Measurements from ENCODE around the gene LSMEM2. TPM values are rescaled to one million over a fixed set of nuclear protein-coding genes. Genes with fewer than 3 reads are reported as not detected.

LSMEM2 gene
- total and polyA plus RNA-seq, 2 of the 8 experiments (the other 6 are each of a cell fraction or from before 2014, with no cell fraction given): 0.58 to 0.68 TPM

GRCh38 chr3:50297896-50298725, 19.2 kb downstream of the LSMEM2 start:
- peak overlapping the region; percentile 70 to 89 (median 80); a peak in 7 of 8 replicates for H3K4me3 ChIP-seq (ENCODE audit: extremely low read depth in 1 of 4, insufficient read depth in 2 of 4, low read depth in 3 of 4, low read length in 4 of 4)
- H3K23me2 ChIP-seq (ENCODE audit: low read depth, low read length): peaks cover 5% of the 10 kb centered on the region; the same call in 1 of the 2 replicates
- peaks cover 0 to 23% (median 8%) of the 10 kb centered on the region in 4 experiments; a peak in 6 of 7 replicates for H3K4me1 ChIP-seq (replicated peaks in 1 of 4; ENCODE audit: control insufficient read depth in 3 of 4, insufficient read depth in 4 of 4, low read length in 3 of 4)
- H3K79me1 ChIP-seq (ENCODE audit: low read depth, low read length): no peaks in the 10 kb centered on the region
- ChIA-PET CTCF (ENCODE audit: partially characterized antibody) (interaction anchor here (0.8 to 1.8 kb wide), 11 partner anchors 10 to 253 kb away, joined by 3 to 7 read pairs (median 3); partner anchors contain the start of genes LSMEM2 and TUSC2), POLR2A (ENCODE audit: partially characterized antibody) (interaction anchor here (0.8 to 11.3 kb wide), 9 partner anchors 9 to 73 kb away, joined by 3 to 149 read pairs (median 3); partner anchors contain the start of genes HYAL2, SEMA3B and TUSC2)
- no peaks in the 10 kb centered on the region for H3K79me2 ChIP-seq (ENCODE audit: control insufficient read depth in 1 of 2, insufficient read depth in 2 of 2, low read length in 2 of 2)
- no peak overlapping the region for H3K23ac ChIP-seq (ENCODE audit: insufficient read length)
- DNase-seq (ENCODE audit: low read depth in 1 of 2, low spot score in 2 of 2) (peak in 1 of 2 experiments; percentile 52), FAIRE-seq (no peak)
- no peak overlapping the region for H3K56ac ChIP-seq (replicated peaks; ENCODE audit: insufficient read length, low read depth, low read length)
- H2BK5ac ChIP-seq (ENCODE audit: low read depth, low read length): no peak overlapping the region
- H3K18ac ChIP-seq (ENCODE audit: extremely low read depth, low read length): no peak overlapping the region
- H3K36me3 ChIP-seq (ENCODE audit: control insufficient read depth in 2 of 4, insufficient read depth in 4 of 4, low read length in 3 of 4): no peaks in the 10 kb centered on the region
- no peak overlapping the region for H4K5ac ChIP-seq (ENCODE audit: insufficient read length, low read depth, low read length)
- H2AK5ac ChIP-seq (ENCODE audit: low read depth, low read length): no peak overlapping the region
- no peak overlapping the region for H2BK15ac ChIP-seq (ENCODE audit: low read length)
- no peaks in the 10 kb centered on the region for H3K9me3 ChIP-seq (ENCODE audit: insufficient read depth in 2 of 2, low read depth in 1 of 2, low read length in 1 of 2)
- H2AFZ ChIP-seq (ENCODE audit: low read length): no peak overlapping the region
- H4K91ac ChIP-seq (replicated peaks; ENCODE audit: insufficient read length, low read length): no peak overlapping the region
- H2BK12ac ChIP-seq (ENCODE audit: low read depth, low read length): no peak overlapping the region
- no peak overlapping the region for H2BK120ac ChIP-seq (replicated peaks; ENCODE audit: low read depth, low read length)
- H3K27me3 ChIP-seq (replicated peaks in 1 of 4; ENCODE audit: control insufficient read depth in 3 of 4, extremely low read depth in 1 of 4, insufficient read depth in 3 of 4, low read length in 3 of 4): no peaks in the 10 kb centered on the region; a peak in 1 of 7 replicates
- 76% methylated on average over 9 of the region's 9 CpGs; no CpG with 5 or more reads in 1 of the 2 experiments for WGBS, 2 experiments (ENCODE audit: extremely low coverage in 1 of 2, insufficient coverage in 1 of 2, insufficient read length in 1 of 2, insufficient replicate concordance in 2 of 2, low coverage in 1 of 2, low lambda C conversion rate in 2 of 2, missing lambda C conversion rate in 1 of 2)
- peaks cover 0 to 2% of the 10 kb centered on the region in 2 experiments for H4K20me1 ChIP-seq (replicated peaks in 1 of 2; ENCODE audit: control insufficient read depth in 1 of 2, insufficient read depth in 2 of 2, low read length in 2 of 2)
- no peak overlapping the region for H3K27ac ChIP-seq (ENCODE audit: low read depth, low read length)
- H3K4me2 ChIP-seq (ENCODE audit: insufficient read depth in 1 of 2, low read depth in 2 of 2, low read length in 2 of 2): peak overlapping the region; percentile 67 to 92
- no peak overlapping the region for H3K9ac ChIP-seq (replicated peaks in 1 of 4; ENCODE audit: extremely low read depth in 1 of 4, low read depth in 3 of 4, low read length in 3 of 4)
- no peak overlapping the region for H3K4ac ChIP-seq (replicated peaks; ENCODE audit: insufficient read length, low read depth, low read length)
- TF ChIP-seq CTCF (IDR thresholded peaks at IDR 0.05; ENCODE audit: control extremely low read depth in 1 of 3, insufficient read depth in 1 of 3, low read depth in 1 of 3, low read length in 3 of 3): 0 out of 4 replicates have a peak, but pooled peaks of 1 of the 3 experiments have one; percentile 2
- TF ChIP-seq SP2 (IDR thresholded peaks at IDR 0.05; ENCODE audit: low read length): no peak
- no peak overlapping the region; the same call in 1 of the 2 replicates for H4K8ac ChIP-seq (ENCODE audit: extremely low read depth, insufficient read depth, low read length)
- no peak overlapping the region for H2BK20ac ChIP-seq (ENCODE audit: low read length)
- no peak overlapping the region for H3K14ac ChIP-seq (ENCODE audit: insufficient read length)
